K562 (cell line): ENCODE results near the gene ETV3L. TPM values are rescaled to one million over a fixed set of nuclear protein-coding genes. Genes with fewer than 3 reads are reported as not detected.
A peak's percentile ranks its signal among the peaks of the same experiment; 100 is the strongest.

Experiments used
- ATAC-seq: fragments of 200-7000 bp; cut with Tn5 transposase; 3 replicates; pipeline ENCODE4 v1.9.1; 2020; ENCODE audit warnings: moderate library complexity
- BruUV-seq: library from RNA; stranded (reverse); fragments of 400-500 nt; replicated peaks from 2 replicates; lab custom pipeline; 2021; lab: Mats Ljungman, UMichigan
- CTCF ChIA-PET: fragments of 300-600 bp; formaldehyde crosslinking; extraction: SDS; loops from one replicate; lab custom pipeline; 2021; ENCODE audit warnings: low intra/inter-chr PET ratio; lab: Yijun Ruan, JAX
- POLR2A ChIA-PET: fragments of 300-600, 350-650 bp; sonication (Branson Sonifier 250); formaldehyde crosslinking; extraction: SDS; loops from one replicate; lab custom pipeline; 2021; ENCODE audit warnings: antibody characterized with exemption, inconsistent platforms; lab: Yijun Ruan, JAX
- DNase-seq, 4 experiments: peaks; one replicate each; pipeline versions ENCODE4 v3.0.0 to v3.0.0-alpha.2; 2011 to 2018; ENCODE audit warnings: low spot score in 3 of 4, mixed read lengths in 3 of 4; ENCODE audit errors: extremely low read depth in 1 of 4
- FAIRE-seq: peaks from 2 replicates; lab custom pipeline; 2011; peaks lifted over from hg19 to GRCh38; lab: Jason Lieb, UNC
- H2AFZ ChIP-seq: 2 replicates; pipeline ENCODE4 v1.6.0; 2011; ENCODE audit warnings: low read depth, low read length, control low read depth, inconsistent platforms
- H3K27ac ChIP-seq: fragments of 200-600 bp; 3 replicates; pipeline ENCODE4 v1.8.0; 2011; ENCODE audit warnings: low read depth, mild to moderate bottlenecking, control low read depth, inconsistent platforms, low read length, moderate library complexity, mixed read lengths; ENCODE audit errors: extremely low read depth
- H3K27me3 ChIP-seq, 2 experiments: fragments of 300-600 bp in 1 of 2; 2 replicates in 1 of 2; 3 replicates in 1 of 2; pipeline versions ENCODE4 v1.6.0 to v1.8.0; 2011; ENCODE audit warnings: inconsistent platforms in 2 of 2, low read length in 2 of 2, mild to moderate bottlenecking in 1 of 2, mixed read lengths in 1 of 2, moderate library complexity in 1 of 2; ENCODE audit not compliant: control insufficient read depth in 2 of 2, insufficient read depth in 2 of 2
- H3K36me3 ChIP-seq: fragments of 300-600 bp; 3 replicates; pipeline ENCODE4 v1.8.0; 2011; ENCODE audit warnings: mild to moderate bottlenecking, low read length, inconsistent platforms; ENCODE audit not compliant: control insufficient read depth, insufficient read depth
- H3K4me1 ChIP-seq, 2 experiments: fragments of 200-600 bp in 1 of 2; replicated peaks in 1 of 2; 2 replicates in 1 of 2; 3 replicates in 1 of 2; pipeline versions ENCODE4 v1.5.1 to v1.8.0; 2011; ENCODE audit warnings: inconsistent platforms in 2 of 2, low read length in 2 of 2, mild to moderate bottlenecking in 1 of 2, mixed read lengths in 1 of 2, moderate library complexity in 1 of 2; ENCODE audit not compliant: control insufficient read depth in 2 of 2, insufficient read depth in 2 of 2
- H3K4me2 ChIP-seq: 2 replicates; pipeline ENCODE4 v1.6.1; 2011; ENCODE audit warnings: low read length, control low read depth, inconsistent platforms, mixed read lengths; ENCODE audit not compliant: insufficient read depth
- H3K4me3 ChIP-seq: fragments of 200-600 bp; sonication (generic), shearing (Covaris generic); 2 replicates; pipeline ENCODE4 v1.5.1; 2016; ENCODE audit warnings: control low read depth, inconsistent platforms
- H3K79me2 ChIP-seq: fragments of 200-600 bp; 3 replicates; pipeline ENCODE4 v1.8.0; 2011; ENCODE audit warnings: low read length, inconsistent platforms; ENCODE audit not compliant: control insufficient read depth, insufficient read depth
- H3K9ac ChIP-seq, 2 experiments: 2 replicates each; pipeline versions ENCODE4 v1.6.0 to v1.6.1; 2011; ENCODE audit warnings: low read depth in 2 of 2, low read length in 2 of 2, control low read depth in 1 of 2, inconsistent platforms in 1 of 2, mild to moderate bottlenecking in 1 of 2, mixed read lengths in 1 of 2; ENCODE audit not compliant: insufficient read depth in 1 of 2
- H3K9me1 ChIP-seq: one replicate; pipeline ENCODE4 v1.6.0; 2011; ENCODE audit warnings: inconsistent platforms, mild to moderate bottlenecking, low read length, moderate library complexity; ENCODE audit not compliant: control insufficient read depth, insufficient read depth
- H3K9me3 ChIP-seq: replicated peaks from 2 replicates; pipeline ENCODE4 v1.5.1; 2011; ENCODE audit warnings: low read depth, low read length, inconsistent platforms; ENCODE audit not compliant: control insufficient read depth, insufficient read depth
- H4K20me1 ChIP-seq: replicated peaks from 2 replicates; pipeline ENCODE4 v1.6.1; 2011; ENCODE audit warnings: low read length, inconsistent platforms, mixed read lengths; ENCODE audit not compliant: control insufficient read depth, insufficient read depth
- CBFA2T3 ChIP-seq: fragments of 450-650 bp; IDR thresholded peaks from 2 replicates; pipeline ENCODE4 v1.6.1; 2017
- FOXA1 ChIP-seq: fragments of 450-650 bp; IDR thresholded peaks from 2 replicates; pipeline ENCODE4 v1.6.1; 2016; ENCODE audit warnings: mild to moderate bottlenecking, borderline replicate concordance
- HNRNPLL ChIP-seq: fragments of 200-400 bp; formaldehyde crosslinking; IDR thresholded peaks from 2 replicates; pipeline ENCODE4 v1.6.1; 2017; ENCODE audit warnings: low read length, low read depth, mild to moderate bottlenecking; ENCODE audit not compliant: poor library complexity, severe bottlenecking
- NUFIP1 ChIP-seq: fragments of 450-650 bp; IDR thresholded peaks from 2 replicates; pipeline ENCODE4 v1.6.1; 2018; ENCODE audit not compliant: partially characterized antibody
- RUNX1 ChIP-seq: sonication (generic); IDR thresholded peaks from 2 replicates; pipeline ENCODE4 v1.6.1; 2016; ENCODE audit warnings: antibody characterized with exemption, low read depth
- SMARCB1 ChIP-seq: IDR thresholded peaks from 2 replicates; pipeline ENCODE4 v1.6.1; 2011; ENCODE audit warnings: improper control_type of control experiment, low read depth; ENCODE audit not compliant: insufficient read length
- TAL1 ChIP-seq: fragments of 450-650 bp; IDR thresholded peaks from 2 replicates; pipeline ENCODE4 v1.6.1; 2016; ENCODE audit warnings: mild to moderate bottlenecking
- USF1 ChIP-seq: sonication (generic); formaldehyde crosslinking; IDR thresholded peaks from 2 replicates; pipeline ENCODE4 v1.9.0; 2022; ENCODE audit warnings: mild to moderate bottlenecking, missing genetic modification reagents
- YBX1 ChIP-seq: fragments of 450-650 bp; IDR thresholded peaks from 2 replicates; pipeline ENCODE4 v1.7.1; 2016; ENCODE audit warnings: mild to moderate bottlenecking
- ZNF280A ChIP-seq: fragments of 450-650 bp; IDR thresholded peaks from 2 replicates; pipeline ENCODE4 v1.6.1; 2018; ENCODE audit warnings: mild to moderate bottlenecking, low read depth; ENCODE audit not compliant: partially characterized antibody
- WGBS: fragments of 100-300 bp; shearing (Covaris generic); methylation state at CpG from one replicate; pipeline ENCODE4 v1.1.6; 2016; ENCODE audit warnings: low coverage, mixed read lengths; ENCODE audit not compliant: insufficient coverage; ENCODE audit errors: missing lambda C conversion rate; 5-methylcytosine and 5-hydroxymethylcytosine counted together
- in situ Hi-C: fragments of 300-500 bp; cut with MboI; formaldehyde crosslinking; loops from 4 replicates; pipeline ENCODE4 v1.15.0; 2018; ENCODE audit warnings: inconsistent platforms, mixed read lengths
- intact Hi-C: fragments of 100-400 bp; cut with micrococcal nuclease; formaldehyde crosslinking; loops from 2 replicates; pipeline ENCODE4 v1.14.2; 2022
- polyA plus RNA-seq, 8 experiments: library from polyadenylated mRNA; depleted of rRNA in 4 of 8; stranded (reverse) in 5 of 8; unstranded in 3 of 8; fragments of >200 nt; fragmentation: Nextera tagmentation in 2 of 8; fragmentation: Illumina TruSeq in 1 of 8; extraction: Ambion mirVana in 2 of 8; extraction: Trizol in 1 of 8; gene quantifications; 2 replicates each; pipeline versions ENCODE4 v1.2.1 to v1.2.3, GENCODE V29; 2011 to 2014; ENCODE audit warnings: inconsistent platforms in 1 of 8, missing spikeins in 1 of 8
- total RNA-seq, 7 experiments: library from RNA; depleted of rRNA in 6 of 7; stranded (reverse); fragments of >200 nt in 6 of 7; fragmentation: Illumina TruSeq in 2 of 7; extraction: Trizol in 2 of 7; gene quantifications; 2 replicates each; pipeline versions ENCODE4 v1.2.1 to v1.2.3, GENCODE V29; 2011 to 2021; ENCODE audit warnings: low replicate concordance in 1 of 7
- TF ChIP-seq, protein P1 (sequence below): fragments of 450-650 bp; formaldehyde crosslinking; IDR thresholded peaks from 2 replicates; pipeline ENCODE4 v1.4.0; 2020; ENCODE audit warnings: mild to moderate bottlenecking
- TF ChIP-seq, protein P2 (sequence below): fragments of 250-450 bp; sonication (Bioruptor Pico); IDR thresholded peaks from 2 replicates; pipeline ENCODE4 v1.5.0; 2021; ENCODE audit warnings: mild to moderate bottlenecking, borderline replicate concordance

The ETV3L gene
- total and polyA plus RNA-seq, 9 of the 15 experiments (the other 6 are each of a cell fraction or from before 2014, with no cell fraction given) = not detected

DNA sequence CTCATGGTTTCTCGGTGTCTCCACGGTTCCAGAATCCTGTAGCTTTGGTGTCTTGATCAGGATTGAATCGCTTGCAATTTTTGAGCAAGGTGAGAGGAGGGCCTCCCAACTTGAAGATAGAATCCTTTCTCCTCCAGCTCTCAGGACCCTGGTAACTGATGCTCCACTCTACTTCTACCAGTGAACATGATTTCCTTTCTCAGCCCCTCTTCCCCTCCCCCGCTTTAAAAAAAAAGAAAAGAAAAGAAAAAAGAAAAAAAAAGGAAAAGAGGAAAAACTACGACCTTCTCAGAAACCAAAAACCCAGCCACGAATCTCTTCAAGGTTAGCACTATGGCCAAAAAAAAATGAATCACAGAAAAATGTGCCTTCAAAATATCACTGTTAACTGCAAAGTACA lies 55.3 kb downstream of the ETV3L start (continued):
- TF ChIP-seq, protein P1, sequence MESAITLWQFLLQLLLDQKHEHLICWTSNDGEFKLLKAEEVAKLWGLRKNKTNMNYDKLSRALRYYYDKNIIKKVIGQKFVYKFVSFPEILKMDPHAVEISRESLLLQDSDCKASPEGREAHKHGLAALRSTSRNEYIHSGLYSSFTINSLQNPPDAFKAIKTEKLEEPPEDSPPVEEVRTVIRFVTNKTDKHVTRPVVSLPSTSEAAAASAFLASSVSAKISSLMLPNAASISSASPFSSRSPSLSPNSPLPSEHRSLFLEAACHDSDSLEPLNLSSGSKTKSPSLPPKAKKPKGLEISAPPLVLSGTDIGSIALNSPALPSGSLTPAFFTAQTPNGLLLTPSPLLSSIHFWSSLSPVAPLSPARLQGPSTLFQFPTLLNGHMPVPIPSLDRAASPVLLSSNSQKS = no peak
- TF ChIP-seq, protein P2, sequence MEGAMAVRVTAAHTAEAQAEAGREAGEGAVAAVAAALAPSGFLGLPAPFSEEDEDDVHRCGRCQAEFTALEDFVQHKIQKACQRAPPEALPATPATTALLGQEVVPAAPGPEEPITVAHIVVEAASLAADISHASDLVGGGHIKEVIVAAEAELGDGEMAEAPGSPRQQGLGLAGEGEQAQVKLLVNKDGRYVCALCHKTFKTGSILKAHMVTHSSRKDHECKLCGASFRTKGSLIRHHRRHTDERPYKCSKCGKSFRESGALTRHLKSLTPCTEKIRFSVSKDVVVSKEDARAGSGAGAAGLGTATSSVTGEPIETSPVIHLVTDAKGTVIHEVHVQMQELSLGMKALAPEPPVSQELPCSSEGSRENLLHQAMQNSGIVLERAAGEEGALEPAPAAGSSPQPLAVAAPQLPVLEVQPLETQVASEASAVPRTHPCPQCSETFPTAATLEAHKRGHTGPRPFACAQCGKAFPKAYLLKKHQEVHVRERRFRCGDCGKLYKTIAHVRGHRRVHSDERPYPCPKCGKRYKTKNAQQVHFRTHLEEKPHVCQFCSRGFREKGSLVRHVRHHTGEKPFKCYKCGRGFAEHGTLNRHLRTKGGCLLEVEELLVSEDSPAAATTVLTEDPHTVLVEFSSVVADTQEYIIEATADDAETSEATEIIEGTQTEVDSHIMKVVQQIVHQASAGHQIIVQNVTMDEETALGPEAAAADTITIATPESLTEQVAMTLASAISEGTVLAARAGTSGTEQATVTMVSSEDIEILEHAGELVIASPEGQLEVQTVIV (CRISPR knock-in tag) = no peak
- TF ChIP-seq TAL1 (no peak), HNRNPLL (no peak), CBFA2T3 (peak; percentile 45), YBX1 (0 out of 2 replicates have a peak, but pooled peaks have one; percentile 17), NUFIP1 (no peak)
- TF ChIP-seq, all 486 proteins: peak for 5

DNA sequence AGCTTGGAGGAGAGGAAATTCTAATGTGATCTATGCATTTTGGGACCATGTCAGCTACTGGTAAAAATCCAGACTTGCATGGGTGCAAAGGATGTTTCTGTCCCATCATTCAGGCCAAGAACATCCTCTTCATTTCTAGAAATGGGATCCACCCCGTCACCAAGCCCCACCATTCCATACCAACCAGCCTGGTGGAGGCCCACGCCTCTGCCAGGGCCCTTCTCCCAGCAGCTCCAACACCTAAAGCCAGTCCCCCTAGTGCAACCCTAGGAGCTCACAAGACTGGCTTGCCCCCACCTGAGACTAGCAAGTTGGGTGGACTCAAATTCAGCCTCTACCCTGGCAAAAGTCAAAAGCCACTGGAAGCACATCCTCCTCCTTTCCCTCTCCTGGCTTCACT lies 55.9 kb downstream of the ETV3L start:
- Histone ChIP-seq H2AFZ (no peak overlapping the region), H3K9me1 (no peaks in the 10 kb centered on the region), H3K27me3 (no peaks in the 10 kb centered on the region), H3K27ac (no peak overlapping the region), H3K79me2 (peaks cover 51% of the 10 kb centered on the region), H3K9me3 (no peaks in the 10 kb centered on the region), H3K4me3 (peak overlapping the region; percentile 4; the same call in 1 of the 2 replicates), H3K4me2 (peak overlapping the region; percentile 39), H4K20me1 (0 out of 2 replicates have a peak, but pooled peaks cover 4% of the 10 kb centered on the region), H3K36me3 (no peaks in the 10 kb centered on the region; the same call in 2 of the 3 replicates), H3K9ac (peak overlapping the region in 1 of 2 experiments; percentile 71; a peak in 2 of 4 replicates), H3K4me1 (peaks cover 24 to 37% of the 10 kb centered on the region in 2 experiments)
- intact Hi-C loops = loop anchor here (1.0 to 2.0 kb wide), 2 partner anchors 42 to 47 kb away; no protein-coding TSS in a partner anchor
- CTCF ChIA-PET = no interaction called here
- WGBS = 81% methylated on average over 2 of the region's 2 CpGs
- POLR2A ChIA-PET = interaction anchor here (0.8 to 1.6 kb wide), 5 partner anchors 11 to 236 kb away, joined by 4 to 6 read pairs (median 4); no protein-coding TSS in a partner anchor
- in situ Hi-C loops = no loop called here
- FAIRE-seq = no peak
- BruUV-seq = no TSS peak
- DNase-seq = no peak
- ATAC-seq = no peak
- no peak for TF ChIP-seq FOXA1
- no peak for TF ChIP-seq ZNF280A
- TF ChIP-seq SMARCB1 = no peak
- TF ChIP-seq RUNX1 = no peak
- no peak for TF ChIP-seq USF1 (CRISPR knock-in tag)
- TF ChIP-seq, protein P2 (CRISPR knock-in tag) = no peak
